Frontal cortex (tissue), 4 donors: ENCODE measurements around the gene ANKH. TPM values are rescaled to one million over a fixed set of nuclear protein-coding genes. Genes with fewer than 3 reads are reported as not detected.
"Not testable (repeated sequence)": the region's sequence is repeated elsewhere in the genome, so short reads cannot be mapped to it uniquely, and the experiment has no call there.

Experiments used
- DNase-seq, 2 donors: peaks; one replicate each; pipeline ENCODE4 v3.0.0; 2012; ENCODE audit warnings: low spot score in 2 of 2
- FAIRE-seq: peaks from 2 replicates; lab custom pipeline; 2012; peaks lifted over from hg19 to GRCh38; lab: Jason Lieb, UNC
- total RNA-seq: library from RNA; depleted of rRNA; stranded (reverse); fragments of >200 nt; gene quantifications from one replicate; pipeline ENCODE4 v1.2.3, GENCODE V29; 2014
- donor health status: control.
- donor health status: control.
- donor health status: control.

The ANKH gene
- total RNA-seq, 1 donor from 2014 or later: 62.8 TPM

- DNase-seq (no peak), FAIRE-seq (no peak)
Observed at GRCh38 chr5:14890846-14891245, 19.3 kb upstream of the ANKH start.

DNA sequence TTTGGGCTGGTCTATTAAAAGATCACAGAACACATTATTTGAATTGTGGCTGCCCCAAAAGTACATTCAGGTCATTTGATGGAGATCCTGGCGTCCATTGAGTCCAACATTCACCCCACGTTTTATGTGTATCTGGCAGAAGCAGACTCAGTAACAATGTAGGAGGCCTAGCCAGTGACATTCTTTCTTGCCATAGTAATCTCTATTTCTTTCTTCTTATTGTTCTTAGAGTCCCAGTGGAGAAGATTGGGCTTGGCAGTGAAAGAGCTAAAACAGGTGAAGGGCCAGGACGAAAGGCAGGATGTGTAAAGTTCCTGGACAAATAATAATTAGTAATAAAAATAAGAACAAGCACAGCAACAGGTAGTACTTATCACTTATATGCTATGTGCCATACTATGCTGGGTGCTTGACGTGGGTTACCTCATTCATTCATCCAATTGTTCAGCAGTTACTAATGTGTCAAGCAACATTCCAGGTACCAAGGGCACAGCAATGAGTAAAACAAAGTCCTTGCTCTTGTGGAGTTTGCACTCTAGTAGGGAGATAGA, 12.6 kb upstream of the ANKH start:
- no peak for DNase-seq
- FAIRE-seq: no peak

- no peak for FAIRE-seq
- no peak for DNase-seq
Observed at GRCh38 chr5:14882658-14883580, 11.3 kb upstream of the ANKH start.

DNA sequence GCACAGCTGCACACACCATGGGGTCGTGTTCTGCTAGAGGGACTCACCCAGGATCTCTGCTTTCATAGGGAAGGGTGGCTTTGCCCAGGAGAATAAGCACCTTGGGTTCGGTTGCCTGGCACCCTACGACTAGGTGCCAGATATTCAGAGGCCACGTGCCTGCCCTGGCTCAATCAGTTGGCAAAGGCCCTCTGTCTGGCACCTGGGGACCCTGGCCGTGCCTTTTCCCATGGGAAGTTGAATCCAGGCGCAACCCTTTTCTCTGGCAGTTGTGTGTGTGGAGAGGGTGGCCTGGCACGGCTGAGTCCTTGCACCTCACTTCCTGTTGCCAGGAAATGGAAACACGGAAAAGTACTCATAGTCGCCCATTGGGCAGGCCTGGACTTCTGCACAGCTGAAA, 10.2 kb upstream of the ANKH start:
- no peak for DNase-seq
- no peak for FAIRE-seq

GRCh38 chr5:14880688-14881087, 9.1 kb upstream of the ANKH start:
- FAIRE-seq (no peak), DNase-seq (no peak)

DNA sequence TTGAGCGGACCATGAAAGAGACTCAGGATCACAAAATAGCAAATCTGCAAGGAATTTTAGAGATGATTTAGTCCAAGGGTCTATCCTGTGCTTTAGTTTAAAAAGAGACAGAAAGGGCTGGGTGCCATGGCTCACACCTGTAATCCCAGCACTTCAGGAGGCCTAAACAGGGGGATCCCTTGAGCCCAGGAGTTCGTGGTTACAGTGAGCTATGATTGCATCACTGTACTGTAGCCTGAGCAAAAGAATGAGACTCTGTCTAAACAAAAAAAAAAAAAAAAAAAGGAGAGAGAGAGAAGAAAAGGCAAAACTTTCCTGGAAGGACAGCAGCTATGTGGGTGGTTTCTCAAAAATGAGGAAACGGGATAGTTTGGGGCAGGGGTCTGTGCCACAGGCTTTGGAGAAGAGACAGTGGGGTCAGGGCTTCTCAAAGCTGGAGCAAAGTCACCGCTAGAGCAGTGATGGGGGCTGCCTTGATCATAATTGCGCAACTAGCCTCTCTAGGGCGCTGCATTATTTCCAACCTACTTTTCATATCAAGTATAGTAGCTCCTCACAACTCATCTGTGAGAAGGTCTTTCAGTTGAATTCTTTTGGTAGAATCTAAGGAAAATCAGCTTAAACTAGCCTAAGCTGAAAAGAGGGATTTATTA, 8.5 kb upstream of the ANKH start:
- DNase-seq: no peak
- FAIRE-seq: no peak

DNA sequence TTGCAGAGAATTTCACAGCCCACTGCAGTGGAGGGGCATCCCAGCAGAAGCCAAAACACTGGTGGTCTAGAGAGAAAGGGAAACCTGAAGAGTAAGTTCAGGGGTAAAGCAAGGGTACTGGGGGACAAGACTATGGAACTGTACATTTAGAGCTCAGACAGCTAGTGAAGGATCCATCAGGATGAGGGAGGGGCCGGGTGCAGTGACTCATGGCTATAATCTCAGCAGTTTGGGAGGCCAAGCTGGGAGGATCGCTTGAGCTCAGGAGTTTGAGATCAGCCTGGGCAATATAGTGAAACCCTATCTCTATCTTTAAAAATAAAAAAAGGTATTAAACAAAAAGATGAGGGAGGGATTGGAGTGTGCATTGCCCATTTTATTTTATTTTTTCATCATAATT, 7.8 kb upstream of the ANKH start:
- DNase-seq: no peak
- no peak for FAIRE-seq

GRCh38 chr5:14878192-14878591, 6.6 kb upstream of the ANKH start:
- FAIRE-seq, DNase-seq: not testable (repeated sequence)

GRCh38 chr5:14876095-14876494, 4.5 kb upstream of the ANKH start:
- DNase-seq (no peak), FAIRE-seq (no peak)

DNA sequence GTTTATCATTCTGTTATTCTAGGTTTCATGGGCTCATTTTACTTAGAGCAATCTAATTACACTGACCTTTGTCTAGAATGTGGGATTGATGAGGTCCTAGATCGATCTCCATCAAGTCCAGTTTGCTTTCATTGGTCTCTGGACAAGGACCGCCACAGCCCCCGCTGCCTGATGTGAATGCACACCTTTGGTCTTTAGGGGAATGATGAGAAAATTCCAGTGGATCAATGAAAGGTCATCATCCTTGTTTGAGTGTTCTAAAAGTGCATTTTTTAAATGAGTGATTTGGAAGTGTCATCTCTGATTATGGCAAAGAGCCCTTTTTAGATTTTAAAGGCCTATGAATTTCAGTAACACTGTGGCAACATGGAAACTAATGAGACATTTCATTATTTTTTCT, 2.2 kb upstream of the ANKH start:
- FAIRE-seq (no peak), DNase-seq (no peak)

- no peak for DNase-seq
- no peak for FAIRE-seq
Observed at GRCh38 chr5:14873093-14873492, 1.5 kb upstream of the ANKH start.

DNA sequence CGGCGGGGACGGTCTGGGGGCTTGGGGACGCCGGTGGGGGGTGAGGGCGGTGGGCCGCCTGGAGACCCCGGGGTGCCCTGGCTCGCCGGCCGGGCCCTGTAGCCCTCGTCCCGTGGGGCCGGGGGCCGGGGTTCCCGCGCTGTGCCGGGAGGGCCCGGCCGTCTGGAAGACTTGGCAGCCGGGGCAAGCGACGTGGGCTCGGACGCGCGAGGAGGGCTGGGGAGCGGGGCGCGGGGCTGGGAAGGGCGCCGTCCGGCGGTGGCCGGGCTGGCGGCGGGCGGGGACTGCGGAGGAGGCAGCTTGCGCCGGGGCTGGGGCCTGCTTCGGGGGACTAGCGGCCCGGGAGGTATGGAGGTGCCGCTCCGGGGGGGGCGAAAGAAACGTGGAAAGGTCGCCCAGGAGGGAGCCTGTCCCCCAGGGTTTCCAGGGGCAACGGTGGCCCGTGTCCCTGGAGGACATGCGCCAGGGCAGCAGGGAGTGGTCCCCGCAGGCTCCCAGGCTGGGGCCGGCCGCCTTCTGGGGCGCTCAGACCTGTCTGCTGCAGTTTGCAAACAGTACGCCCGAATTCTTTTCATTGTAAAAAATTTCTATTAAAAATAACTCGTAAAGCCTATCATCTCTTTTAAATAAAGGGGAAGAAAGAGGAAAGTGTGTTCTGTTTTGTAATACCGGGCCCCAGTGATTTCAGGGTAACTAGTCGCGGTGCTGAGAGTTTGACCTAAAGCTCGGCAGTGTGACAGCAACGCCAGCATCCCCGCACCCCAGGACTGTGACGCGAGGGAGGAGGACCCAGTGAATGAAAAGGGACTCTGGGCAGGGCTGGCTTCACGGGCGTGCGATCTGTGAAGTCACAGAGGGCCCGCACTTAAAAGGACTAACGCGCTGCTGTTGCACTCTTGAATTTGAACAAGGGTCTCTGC, 752 bp upstream of the ANKH start:
- DNase-seq (peak; percentile 28 to 56), FAIRE-seq (no peak)

DNA sequence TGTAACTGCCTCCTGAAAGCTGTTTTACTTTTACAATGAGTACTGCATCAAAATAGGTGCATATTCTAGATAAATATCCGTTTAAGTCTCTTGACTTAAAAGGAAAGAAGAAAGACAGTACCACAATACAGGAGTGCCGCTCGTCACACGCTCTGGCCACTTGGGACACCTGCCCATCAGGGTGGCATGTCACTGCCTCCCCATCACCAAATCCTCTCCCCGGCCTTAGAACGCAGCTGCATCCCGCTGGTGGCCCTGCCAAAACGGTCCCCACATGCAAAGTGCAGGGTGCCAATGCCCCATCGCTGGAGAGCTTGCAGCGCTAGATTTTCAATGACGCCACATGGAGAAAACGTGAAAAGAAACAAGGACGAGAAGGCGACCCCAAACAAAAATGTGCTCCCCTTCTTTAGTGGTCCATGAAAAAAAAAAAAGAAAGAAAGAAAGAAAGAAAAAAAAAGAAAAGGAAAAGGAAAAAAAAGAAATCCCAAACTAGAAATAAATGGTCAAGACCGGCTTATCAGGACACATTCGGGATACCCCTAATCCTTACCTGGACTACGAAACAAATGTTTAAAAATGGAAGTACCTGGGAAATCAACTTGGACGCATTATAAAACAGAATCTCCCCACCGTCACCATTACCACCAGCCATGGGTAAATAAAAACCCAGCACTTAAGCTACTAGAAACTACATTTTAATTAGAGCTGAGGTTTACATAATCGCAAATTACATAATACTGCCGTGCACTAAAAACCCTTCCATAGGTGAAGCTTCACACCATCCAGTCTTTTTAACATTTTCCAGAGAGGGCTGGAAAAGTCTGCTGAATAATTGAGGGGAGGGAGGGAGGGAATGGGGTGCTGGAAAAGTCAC, 1.0 kb downstream of the ANKH start:
- DNase-seq: no peak
- FAIRE-seq: no peak

- FAIRE-seq: no peak
- DNase-seq: no peak
Observed at GRCh38 chr5:14869668-14870164, 1.9 kb downstream of the ANKH start.

DNA sequence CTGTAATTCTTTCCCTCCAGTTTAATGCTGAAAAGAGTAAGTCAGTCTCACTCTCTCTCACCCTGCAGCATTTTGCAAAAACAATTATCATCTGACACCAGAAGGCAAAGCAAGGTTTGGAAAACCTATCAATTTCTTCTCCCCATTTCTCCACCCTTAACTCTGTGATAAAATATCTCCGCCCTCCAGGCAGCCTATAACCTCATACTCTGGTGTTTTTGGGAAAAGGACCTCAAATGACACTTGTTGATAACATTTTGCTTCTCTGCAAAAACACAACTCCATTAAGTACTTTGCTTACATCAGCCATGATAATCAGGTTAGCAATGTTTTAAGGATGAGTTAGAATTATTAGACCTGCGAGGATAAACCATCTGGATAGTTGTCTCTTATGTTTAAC, 2.3 kb downstream of the ANKH start:
- DNase-seq (no peak), FAIRE-seq (no peak)

- DNase-seq (no peak), FAIRE-seq (no peak)
Observed at GRCh38 chr5:14868771-14869170, 2.8 kb downstream of the ANKH start.

DNA sequence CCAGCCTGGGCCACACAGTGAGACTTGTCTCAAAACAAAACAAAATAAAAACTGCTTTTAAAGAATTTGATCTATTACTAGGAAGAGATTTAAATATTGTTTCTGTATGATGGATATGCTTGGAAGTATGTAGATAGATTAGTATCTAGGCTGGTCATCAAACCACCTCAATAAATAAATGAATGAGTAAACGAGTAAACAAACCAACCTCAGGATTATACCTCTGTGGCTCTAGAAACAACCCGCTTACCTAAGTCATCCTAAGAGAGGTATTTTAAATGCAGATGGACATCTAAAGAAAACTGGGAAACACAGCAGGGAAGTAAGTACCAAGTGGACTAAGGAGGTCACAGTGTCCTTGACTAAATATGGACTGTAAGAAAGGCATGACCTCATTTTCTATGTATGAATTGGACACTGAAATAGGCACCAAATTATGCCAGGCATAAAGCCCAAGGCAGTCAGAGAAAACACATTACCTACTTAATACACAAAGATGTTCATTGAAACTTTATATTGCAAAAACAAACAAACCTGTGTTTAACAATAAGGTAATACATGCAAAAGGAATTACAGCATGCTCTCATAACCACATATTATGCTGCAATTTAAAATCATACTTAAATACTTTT, 7.3 kb downstream of the ANKH start:
- FAIRE-seq: no peak
- DNase-seq: no peak

GRCh38 chr5:14863105-14863504, 8.5 kb downstream of the ANKH start:
- FAIRE-seq (no peak), DNase-seq (no peak)
